Mesothelial cell of epicardium (in vitro differentiated cells): ENCODE data around the gene CDC20. TPM values are rescaled to one million over a fixed set of nuclear protein-coding genes. Genes with fewer than 3 reads are reported as not detected.

Experiments used
- DNase-seq, 2 experiments: peaks; one replicate each; pipeline ENCODE4 v3.0.0; 2021; ENCODE audit warnings: low spot score in 2 of 2; ENCODE audit not compliant: unreplicated experiment in 2 of 2
- H3K27ac Mint-ChIP-seq: 2 replicates; pipeline ENCODE4 v1.8.0; 2021; ENCODE audit warnings: mixed read lengths
- H3K27me3 Mint-ChIP-seq: 2 replicates; pipeline ENCODE4 v1.8.0; 2021; ENCODE audit warnings: low read depth, mixed read lengths
- H3K36me3 Mint-ChIP-seq: 2 replicates; pipeline ENCODE4 v1.8.0; 2021; ENCODE audit warnings: mixed read lengths
- H3K4me1 Mint-ChIP-seq: 2 replicates; pipeline ENCODE4 v1.8.0; 2021; ENCODE audit warnings: mixed read lengths
- H3K4me3 Mint-ChIP-seq: 2 replicates; pipeline ENCODE4 v1.8.0; 2021; ENCODE audit warnings: mild to moderate bottlenecking, moderate library complexity, mixed read lengths
- H3K9me3 Mint-ChIP-seq: 2 replicates; pipeline ENCODE4 v1.8.0; 2021; ENCODE audit warnings: mixed read lengths
- total RNA-seq: library from RNA; stranded (reverse); gene quantifications from 3 replicates; pipeline ENCODE4 v1.2.1, GENCODE V29; 2021
- TF ChIP-seq, protein P1 (sequence below): fragments of 200-600 bp; sonication (generic); IDR thresholded peaks from one replicate; pipeline ENCODE4 v1.5.0; 2021; ENCODE audit warnings: antibody characterized with exemption; ENCODE audit not compliant: unreplicated experiment

Gene CDC20
- total RNA-seq, 1 donor from 2014 or later: 33.4 TPM

DNA sequence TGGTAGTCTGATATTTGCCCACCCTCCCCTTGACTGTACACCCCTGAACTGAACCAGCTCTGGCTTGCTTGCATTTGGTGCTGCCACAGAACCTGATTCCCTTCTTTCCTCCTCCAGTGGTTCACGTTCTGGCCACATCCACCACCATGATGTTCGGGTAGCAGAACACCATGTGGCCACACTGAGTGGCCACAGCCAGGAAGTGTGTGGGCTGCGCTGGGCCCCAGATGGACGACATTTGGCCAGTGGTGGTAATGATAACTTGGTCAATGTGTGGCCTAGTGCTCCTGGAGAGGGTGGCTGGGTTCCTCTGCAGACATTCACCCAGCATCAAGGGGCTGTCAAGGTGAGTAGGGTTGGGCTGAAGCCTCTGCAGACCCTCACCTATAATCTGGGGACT, 1.8 kb downstream of the CDC20 start:
- H3K36me3 Mint-ChIP-seq: peaks cover 22% of the 10 kb centered on the region
- H3K27ac Mint-ChIP-seq: no peak overlapping the region
- peaks cover 35% of the 10 kb centered on the region for H3K4me1 Mint-ChIP-seq
- peak overlapping the region; percentile 42 for H3K4me3 Mint-ChIP-seq
- H3K9me3 Mint-ChIP-seq: no peaks in the 10 kb centered on the region
- no peak for DNase-seq
- H3K27me3 Mint-ChIP-seq: no peaks in the 10 kb centered on the region
- TF ChIP-seq, protein P1, sequence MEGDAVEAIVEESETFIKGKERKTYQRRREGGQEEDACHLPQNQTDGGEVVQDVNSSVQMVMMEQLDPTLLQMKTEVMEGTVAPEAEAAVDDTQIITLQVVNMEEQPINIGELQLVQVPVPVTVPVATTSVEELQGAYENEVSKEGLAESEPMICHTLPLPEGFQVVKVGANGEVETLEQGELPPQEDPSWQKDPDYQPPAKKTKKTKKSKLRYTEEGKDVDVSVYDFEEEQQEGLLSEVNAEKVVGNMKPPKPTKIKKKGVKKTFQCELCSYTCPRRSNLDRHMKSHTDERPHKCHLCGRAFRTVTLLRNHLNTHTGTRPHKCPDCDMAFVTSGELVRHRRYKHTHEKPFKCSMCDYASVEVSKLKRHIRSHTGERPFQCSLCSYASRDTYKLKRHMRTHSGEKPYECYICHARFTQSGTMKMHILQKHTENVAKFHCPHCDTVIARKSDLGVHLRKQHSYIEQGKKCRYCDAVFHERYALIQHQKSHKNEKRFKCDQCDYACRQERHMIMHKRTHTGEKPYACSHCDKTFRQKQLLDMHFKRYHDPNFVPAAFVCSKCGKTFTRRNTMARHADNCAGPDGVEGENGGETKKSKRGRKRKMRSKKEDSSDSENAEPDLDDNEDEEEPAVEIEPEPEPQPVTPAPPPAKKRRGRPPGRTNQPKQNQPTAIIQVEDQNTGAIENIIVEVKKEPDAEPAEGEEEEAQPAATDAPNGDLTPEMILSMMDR: no peak

DNA sequence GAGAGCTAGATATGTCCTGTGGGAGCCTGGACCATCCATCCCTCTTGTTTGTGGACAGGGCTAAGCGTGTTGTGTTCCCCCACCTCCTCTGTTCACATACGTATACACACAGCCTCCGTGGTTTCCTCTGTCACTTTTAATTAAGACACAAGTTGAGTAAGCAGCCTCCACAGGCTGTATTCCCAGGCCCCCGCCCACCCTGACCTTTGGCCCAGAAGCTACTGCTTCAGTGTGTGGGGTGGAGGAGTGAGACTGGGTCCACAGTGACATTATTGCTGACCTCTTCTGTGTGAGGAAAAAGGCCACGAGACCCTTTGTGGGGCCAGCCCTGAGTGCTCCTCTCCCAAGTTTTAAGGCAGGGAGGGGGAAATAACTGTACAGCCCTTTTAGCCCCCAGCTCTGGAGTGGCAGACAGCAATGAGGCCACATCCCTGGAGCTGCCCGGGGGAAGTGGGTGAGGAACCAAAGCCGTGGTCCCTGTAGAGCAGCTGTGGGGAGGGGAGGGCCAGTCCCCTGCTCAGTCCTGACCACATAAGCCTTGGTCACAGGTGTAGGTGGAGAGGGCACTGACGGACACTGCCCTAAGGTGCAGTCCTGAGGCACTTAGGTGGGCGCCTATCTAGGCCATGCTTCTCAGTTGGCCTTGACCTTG, 4.6 kb downstream of the CDC20 start:
- H3K27ac Mint-ChIP-seq: no peak overlapping the region

DNA sequence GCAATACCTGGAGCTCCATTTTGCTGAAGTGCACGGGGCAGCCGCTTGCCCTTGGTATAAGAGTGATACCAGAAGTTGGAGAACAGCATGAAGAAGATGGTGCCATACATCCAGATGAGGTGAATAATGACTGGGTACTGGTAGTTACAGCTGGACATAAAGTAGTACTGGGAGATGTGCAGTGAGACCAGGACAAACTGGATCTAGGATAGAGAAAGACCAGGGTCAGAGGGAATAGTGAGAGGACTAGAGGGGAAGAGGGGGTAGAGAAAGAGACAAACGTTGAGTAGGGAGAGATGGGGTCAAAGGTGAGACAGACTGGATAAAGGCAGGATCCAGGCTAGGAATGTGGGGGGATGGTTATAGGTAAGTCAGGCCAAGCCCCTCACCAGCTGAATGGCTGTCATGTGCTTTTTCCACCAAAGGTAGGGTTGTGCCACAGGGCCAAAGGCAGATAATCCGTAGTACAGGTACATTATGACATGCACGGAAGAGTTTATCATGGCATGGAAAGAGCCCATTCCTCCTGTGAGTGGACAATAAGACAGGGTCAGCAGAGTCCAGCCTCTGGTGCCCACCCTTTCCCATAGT, 5.2 kb downstream of the CDC20 start:
- no peak overlapping the region for H3K27ac Mint-ChIP-seq
- no peaks in the 10 kb centered on the region for H3K9me3 Mint-ChIP-seq
- H3K27me3 Mint-ChIP-seq: no peaks in the 10 kb centered on the region
- H3K4me1 Mint-ChIP-seq: peaks cover 51% of the 10 kb centered on the region
- TF ChIP-seq, protein P1: no peak
- peaks cover 22% of the 10 kb centered on the region for H3K36me3 Mint-ChIP-seq
- DNase-seq: no peak
- no peak overlapping the region for H3K4me3 Mint-ChIP-seq

More for the DNA sequence above, 4.6 kb downstream of the CDC20 start:
- no peaks in the 10 kb centered on the region for H3K9me3 Mint-ChIP-seq
- DNase-seq: no peak
- H3K4me3 Mint-ChIP-seq: no peak overlapping the region
- no peaks in the 10 kb centered on the region for H3K27me3 Mint-ChIP-seq
- TF ChIP-seq, protein P1: no peak
- H3K36me3 Mint-ChIP-seq: peaks cover 22% of the 10 kb centered on the region
- H3K4me1 Mint-ChIP-seq: peaks cover 46% of the 10 kb centered on the region

DNA sequence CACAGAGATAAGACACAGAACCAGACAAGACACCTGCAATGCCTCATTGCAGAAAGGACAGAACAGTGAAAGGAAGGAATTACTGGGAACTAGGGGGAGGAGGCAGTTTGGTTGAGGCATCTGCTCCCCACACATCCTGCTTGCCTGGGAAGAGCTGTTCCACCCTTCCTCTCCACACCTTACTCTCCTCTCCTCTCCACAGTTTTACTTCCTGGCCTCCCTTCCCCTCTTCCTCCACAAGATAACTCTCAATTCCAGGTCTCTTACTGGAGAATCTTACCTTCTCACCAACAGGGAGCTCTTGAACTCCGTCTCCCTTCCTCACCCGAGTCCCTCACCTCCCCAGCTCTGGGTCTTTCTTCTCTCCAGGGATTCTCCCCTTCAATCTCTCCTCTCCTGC, 6.9 kb downstream of the CDC20 start:
- H3K4me1 Mint-ChIP-seq: peaks cover 38% of the 10 kb centered on the region
- H3K4me3 Mint-ChIP-seq: peak overlapping the region; percentile 76
- H3K27me3 Mint-ChIP-seq: no peaks in the 10 kb centered on the region
- H3K27ac Mint-ChIP-seq: peak overlapping the region; percentile 82
- no peaks in the 10 kb centered on the region for H3K9me3 Mint-ChIP-seq
- no peak for DNase-seq
- TF ChIP-seq, protein P1: no peak
- peaks cover 22% of the 10 kb centered on the region for H3K36me3 Mint-ChIP-seq

DNA sequence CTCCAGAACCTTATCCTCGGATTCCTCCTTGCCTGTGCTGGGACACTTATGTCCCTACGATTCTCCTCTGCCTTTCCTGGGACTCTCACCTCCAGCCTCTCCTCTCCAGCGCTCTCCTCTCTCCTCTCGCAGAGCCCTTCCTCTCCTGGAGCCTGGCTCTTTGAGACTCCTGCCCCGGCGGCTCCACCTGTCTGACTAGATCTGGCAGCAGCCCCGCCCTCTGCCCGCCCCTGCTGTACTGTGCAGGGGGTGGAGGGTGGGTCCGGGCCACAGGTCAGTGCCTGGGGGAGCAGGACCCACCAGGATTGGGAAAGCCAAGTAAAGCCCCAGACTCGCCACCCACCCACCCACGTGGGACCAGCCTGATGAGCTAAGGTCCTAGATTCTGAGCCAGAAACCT, 7.4 kb downstream of the CDC20 start:
- TF ChIP-seq, protein P1: no peak
- H3K27ac Mint-ChIP-seq: peak overlapping the region; percentile 82
- DNase-seq: peak in 1 of 2 experiments; percentile 51
- H3K4me3 Mint-ChIP-seq: peak overlapping the region; percentile 76
- H3K4me1 Mint-ChIP-seq: peaks cover 34% of the 10 kb centered on the region
- H3K27me3 Mint-ChIP-seq: no peaks in the 10 kb centered on the region
- no peaks in the 10 kb centered on the region for H3K9me3 Mint-ChIP-seq
- H3K36me3 Mint-ChIP-seq: peaks cover 21% of the 10 kb centered on the region
